HepG2 (cell line): Measurements from ENCODE around the gene OR1F1.
A peak's percentile ranks its signal among the peaks of the same experiment; 100 is the strongest.

Experiments
- ETV5 ChIP-seq: IDR thresholded peaks from 2 replicates; pipeline ENCODE4 v1.6.1; 2018; ENCODE audit warnings: missing biosample characterization, missing genetic modification reagents, inconsistent platforms, borderline replicate concordance
- FOXK1 ChIP-seq: sonication (generic); formaldehyde crosslinking; IDR thresholded peaks from 2 replicates; pipeline ENCODE4 v1.4.0; 2020; ENCODE audit warnings: low read depth, missing genetic modification reagents, borderline replicate concordance
- POLR2AphosphoS5 ChIP-seq: IDR thresholded peaks from 2 replicates; pipeline ENCODE4 v1.6.1; 2012; ENCODE audit warnings: low read depth, low read length
- RELA ChIP-seq: sonication (generic); formaldehyde crosslinking; IDR thresholded peaks from 2 replicates; pipeline ENCODE4 v1.4.0; 2020; ENCODE audit warnings: missing genetic modification reagents
- SP4 ChIP-seq: sonication (generic); formaldehyde crosslinking; IDR thresholded peaks from 2 replicates; pipeline ENCODE4 v1.8.1; 2023; ENCODE audit warnings: mild to moderate bottlenecking, missing genetic modification reagents
- SRF ChIP-seq: IDR thresholded peaks from 2 replicates; pipeline ENCODE4 v1.6.1; 2011; ENCODE audit warnings: mild to moderate bottlenecking, low read depth, low read length, moderate library complexity
- TAF1 ChIP-seq: sonication (generic); formaldehyde crosslinking; IDR thresholded peaks from 2 replicates; pipeline ENCODE4 v1.4.0; 2020; ENCODE audit warnings: missing genetic modification reagents
- ZNF225 ChIP-seq: sonication (generic); formaldehyde crosslinking; IDR thresholded peaks from 2 replicates; pipeline ENCODE4 v1.4.0; 2020; ENCODE audit warnings: mild to moderate bottlenecking, missing genetic modification reagents
- ZNF644 ChIP-seq: IDR thresholded peaks from 2 replicates; pipeline ENCODE4 v1.6.1; 2016; ENCODE audit warnings: low read depth
- TF ChIP-seq, protein P1 (sequence below): sonication (generic); formaldehyde crosslinking; IDR thresholded peaks from 2 replicates; pipeline ENCODE4 v1.4.0; 2020; ENCODE audit warnings: missing genetic modification reagents, borderline replicate concordance
- TF ChIP-seq, protein P2 (sequence below): sonication (generic); formaldehyde crosslinking; IDR thresholded peaks from 2 replicates; pipeline ENCODE4 v1.5.0; 2020; ENCODE audit warnings: mild to moderate bottlenecking, missing genetic modification reagents, moderate library complexity
- TF ChIP-seq, protein P3 (sequence below): sonication (generic); formaldehyde crosslinking; IDR thresholded peaks from 2 replicates; pipeline ENCODE4 v1.5.0; 2020; ENCODE audit warnings: missing genetic modification reagents
- TF ChIP-seq, protein P4 (sequence below): sonication (generic); formaldehyde crosslinking; IDR thresholded peaks from 2 replicates; pipeline ENCODE4 v1.5.0; 2020; ENCODE audit warnings: missing genetic modification reagents

DNA sequence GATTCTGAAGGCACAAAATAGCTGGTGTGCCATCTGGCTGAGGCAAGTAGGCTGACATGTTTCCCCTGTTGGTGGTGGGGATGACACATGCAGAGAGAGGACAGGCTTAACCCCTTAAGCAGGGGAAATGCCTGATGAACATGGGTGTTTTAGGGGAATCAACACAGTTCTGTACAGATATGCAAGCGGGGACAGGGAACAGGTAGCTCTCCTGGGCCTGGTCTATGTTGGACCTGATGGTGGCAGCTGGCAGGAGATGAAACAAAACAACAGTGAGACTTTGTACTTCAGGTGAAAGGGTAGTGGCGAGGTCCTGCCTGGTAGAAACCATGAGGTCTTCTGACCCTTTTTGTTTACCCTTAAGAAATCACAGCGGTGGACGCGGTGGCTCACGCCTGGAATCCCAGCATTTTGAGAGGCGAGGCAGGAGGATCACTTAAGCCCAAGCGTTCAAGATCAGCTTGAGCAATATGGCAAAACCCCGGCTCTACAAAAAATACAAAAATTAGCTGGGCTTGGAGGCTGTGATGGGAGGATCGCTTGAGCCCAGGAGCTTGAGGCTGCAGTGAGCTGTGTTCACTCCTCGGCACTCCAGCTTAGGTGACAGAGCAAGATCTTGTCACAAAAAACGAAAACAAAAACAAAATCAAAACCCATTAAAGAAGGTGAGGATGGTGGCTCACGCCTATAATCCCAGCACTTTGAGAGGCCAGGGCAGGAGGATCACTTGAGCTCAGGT, 10.5 kb downstream of the OR1F1 start:
- no peak; the same call in 1 of the 2 replicates for TF ChIP-seq ZNF644
- TF ChIP-seq, protein P1, sequence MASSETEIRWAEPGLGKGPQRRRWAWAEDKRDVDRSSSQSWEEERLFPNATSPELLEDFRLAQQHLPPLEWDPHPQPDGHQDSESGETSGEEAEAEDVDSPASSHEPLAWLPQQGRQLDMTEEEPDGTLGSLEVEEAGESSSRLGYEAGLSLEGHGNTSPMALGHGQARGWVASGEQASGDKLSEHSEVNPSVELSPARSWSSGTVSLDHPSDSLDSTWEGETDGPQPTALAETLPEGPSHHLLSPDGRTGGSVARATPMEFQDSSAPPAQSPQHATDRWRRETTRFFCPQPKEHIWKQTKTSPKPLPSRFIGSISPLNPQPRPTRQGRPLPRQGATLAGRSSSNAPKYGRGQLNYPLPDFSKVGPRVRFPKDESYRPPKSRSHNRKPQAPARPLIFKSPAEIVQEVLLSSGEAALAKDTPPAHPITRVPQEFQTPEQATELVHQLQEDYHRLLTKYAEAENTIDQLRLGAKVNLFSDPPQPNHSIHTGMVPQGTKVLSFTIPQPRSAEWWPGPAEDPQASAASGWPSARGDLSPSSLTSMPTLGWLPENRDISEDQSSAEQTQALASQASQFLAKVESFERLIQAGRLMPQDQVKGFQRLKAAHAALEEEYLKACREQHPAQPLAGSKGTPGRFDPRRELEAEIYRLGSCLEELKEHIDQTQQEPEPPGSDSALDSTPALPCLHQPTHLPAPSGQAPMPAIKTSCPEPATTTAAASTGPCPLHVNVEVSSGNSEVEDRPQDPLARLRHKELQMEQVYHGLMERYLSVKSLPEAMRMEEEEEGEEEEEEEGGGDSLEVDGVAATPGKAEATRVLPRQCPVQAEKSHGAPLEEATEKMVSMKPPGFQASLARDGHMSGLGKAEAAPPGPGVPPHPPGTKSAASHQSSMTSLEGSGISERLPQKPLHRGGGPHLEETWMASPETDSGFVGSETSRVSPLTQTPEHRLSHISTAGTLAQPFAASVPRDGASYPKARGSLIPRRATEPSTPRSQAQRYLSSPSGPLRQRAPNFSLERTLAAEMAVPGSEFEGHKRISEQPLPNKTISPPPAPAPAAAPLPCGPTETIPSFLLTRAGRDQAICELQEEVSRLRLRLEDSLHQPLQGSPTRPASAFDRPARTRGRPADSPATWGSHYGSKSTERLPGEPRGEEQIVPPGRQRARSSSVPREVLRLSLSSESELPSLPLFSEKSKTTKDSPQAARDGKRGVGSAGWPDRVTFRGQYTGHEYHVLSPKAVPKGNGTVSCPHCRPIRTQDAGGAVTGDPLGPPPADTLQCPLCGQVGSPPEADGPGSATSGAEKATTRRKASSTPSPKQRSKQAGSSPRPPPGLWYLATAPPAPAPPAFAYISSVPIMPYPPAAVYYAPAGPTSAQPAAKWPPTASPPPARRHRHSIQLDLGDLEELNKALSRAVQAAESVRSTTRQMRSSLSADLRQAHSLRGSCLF (CRISPR knock-in tag) = no peak
- TF ChIP-seq, protein P2, sequence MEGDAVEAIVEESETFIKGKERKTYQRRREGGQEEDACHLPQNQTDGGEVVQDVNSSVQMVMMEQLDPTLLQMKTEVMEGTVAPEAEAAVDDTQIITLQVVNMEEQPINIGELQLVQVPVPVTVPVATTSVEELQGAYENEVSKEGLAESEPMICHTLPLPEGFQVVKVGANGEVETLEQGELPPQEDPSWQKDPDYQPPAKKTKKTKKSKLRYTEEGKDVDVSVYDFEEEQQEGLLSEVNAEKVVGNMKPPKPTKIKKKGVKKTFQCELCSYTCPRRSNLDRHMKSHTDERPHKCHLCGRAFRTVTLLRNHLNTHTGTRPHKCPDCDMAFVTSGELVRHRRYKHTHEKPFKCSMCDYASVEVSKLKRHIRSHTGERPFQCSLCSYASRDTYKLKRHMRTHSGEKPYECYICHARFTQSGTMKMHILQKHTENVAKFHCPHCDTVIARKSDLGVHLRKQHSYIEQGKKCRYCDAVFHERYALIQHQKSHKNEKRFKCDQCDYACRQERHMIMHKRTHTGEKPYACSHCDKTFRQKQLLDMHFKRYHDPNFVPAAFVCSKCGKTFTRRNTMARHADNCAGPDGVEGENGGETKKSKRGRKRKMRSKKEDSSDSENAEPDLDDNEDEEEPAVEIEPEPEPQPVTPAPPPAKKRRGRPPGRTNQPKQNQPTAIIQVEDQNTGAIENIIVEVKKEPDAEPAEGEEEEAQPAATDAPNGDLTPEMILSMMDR = peak; percentile 13; the same call in 1 of the 2 replicates
- no peak for TF ChIP-seq ZNF225 (CRISPR knock-in tag)
- TF ChIP-seq SRF = no peak
- no peak for TF ChIP-seq TAF1 (CRISPR knock-in tag)
- TF ChIP-seq ETV5 = peak; percentile 21; the same call in 1 of the 2 replicates
- TF ChIP-seq, protein P3, sequence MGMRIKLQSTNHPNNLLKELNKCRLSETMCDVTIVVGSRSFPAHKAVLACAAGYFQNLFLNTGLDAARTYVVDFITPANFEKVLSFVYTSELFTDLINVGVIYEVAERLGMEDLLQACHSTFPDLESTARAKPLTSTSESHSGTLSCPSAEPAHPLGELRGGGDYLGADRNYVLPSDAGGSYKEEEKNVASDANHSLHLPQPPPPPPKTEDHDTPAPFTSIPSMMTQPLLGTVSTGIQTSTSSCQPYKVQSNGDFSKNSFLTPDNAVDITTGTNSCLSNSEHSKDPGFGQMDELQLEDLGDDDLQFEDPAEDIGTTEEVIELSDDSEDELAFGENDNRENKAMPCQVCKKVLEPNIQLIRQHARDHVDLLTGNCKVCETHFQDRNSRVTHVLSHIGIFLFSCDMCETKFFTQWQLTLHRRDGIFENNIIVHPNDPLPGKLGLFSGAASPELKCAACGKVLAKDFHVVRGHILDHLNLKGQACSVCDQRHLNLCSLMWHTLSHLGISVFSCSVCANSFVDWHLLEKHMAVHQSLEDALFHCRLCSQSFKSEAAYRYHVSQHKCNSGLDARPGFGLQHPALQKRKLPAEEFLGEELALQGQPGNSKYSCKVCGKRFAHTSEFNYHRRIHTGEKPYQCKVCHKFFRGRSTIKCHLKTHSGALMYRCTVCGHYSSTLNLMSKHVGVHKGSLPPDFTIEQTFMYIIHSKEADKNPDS = no peak
- no peak for TF ChIP-seq FOXK1 (CRISPR knock-in tag)
- TF ChIP-seq RELA = no peak
- TF ChIP-seq, protein P4, sequence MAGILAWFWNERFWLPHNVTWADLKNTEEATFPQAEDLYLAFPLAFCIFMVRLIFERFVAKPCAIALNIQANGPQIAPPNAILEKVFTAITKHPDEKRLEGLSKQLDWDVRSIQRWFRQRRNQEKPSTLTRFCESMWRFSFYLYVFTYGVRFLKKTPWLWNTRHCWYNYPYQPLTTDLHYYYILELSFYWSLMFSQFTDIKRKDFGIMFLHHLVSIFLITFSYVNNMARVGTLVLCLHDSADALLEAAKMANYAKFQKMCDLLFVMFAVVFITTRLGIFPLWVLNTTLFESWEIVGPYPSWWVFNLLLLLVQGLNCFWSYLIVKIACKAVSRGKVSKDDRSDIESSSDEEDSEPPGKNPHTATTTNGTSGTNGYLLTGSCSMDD (CRISPR knock-in tag) = no peak
- TF ChIP-seq POLR2AphosphoS5 = 0 out of 2 replicates have a peak, but pooled peaks have one; percentile 42
- no peak for TF ChIP-seq SP4 (CRISPR knock-in tag)
